8988T (cell line): ENCODE results near the gene DHRS1.

Experiments
- DNase-seq: peaks from one replicate; pipeline ENCODE4 v3.0.0; 2011

The DHRS1 gene

GRCh38 chr14:24308342-24309124 is 9.0 kb upstream of the DHRS1 start:
- no peak for DNase-seq

GRCh38 chr14:24307575-24308341 is 8.2 kb upstream of the DHRS1 start, which contains the start of gene CIDEB:
Gene CIDEB (minus strand): TSS chr14:24307977. CDS start chr14:24307858, 119 bp downstream.
- DNase-seq: peak; percentile 73

DNA sequence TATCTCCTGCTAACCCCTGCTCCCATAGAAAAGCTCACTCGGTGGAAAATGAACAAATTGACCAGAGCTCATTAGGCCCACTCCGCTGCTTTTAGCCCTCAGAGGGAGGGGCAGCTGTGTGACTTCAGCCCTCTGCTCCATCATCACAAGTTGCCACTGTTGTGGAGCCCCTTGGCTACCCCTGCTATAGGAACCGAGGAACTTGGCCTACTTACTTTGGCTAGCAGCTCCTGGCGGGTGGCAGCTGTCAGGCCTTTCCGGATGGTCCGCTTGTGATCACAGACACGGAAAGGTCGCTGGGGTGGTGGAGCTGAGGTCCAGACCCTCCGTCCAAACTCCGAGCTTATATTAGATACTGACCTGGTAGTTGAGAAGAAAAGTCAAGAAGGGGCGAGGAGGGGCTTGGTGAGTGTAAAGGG is 7.6 kb upstream of the DHRS1 start:
- DNase-seq: no peak

DNA sequence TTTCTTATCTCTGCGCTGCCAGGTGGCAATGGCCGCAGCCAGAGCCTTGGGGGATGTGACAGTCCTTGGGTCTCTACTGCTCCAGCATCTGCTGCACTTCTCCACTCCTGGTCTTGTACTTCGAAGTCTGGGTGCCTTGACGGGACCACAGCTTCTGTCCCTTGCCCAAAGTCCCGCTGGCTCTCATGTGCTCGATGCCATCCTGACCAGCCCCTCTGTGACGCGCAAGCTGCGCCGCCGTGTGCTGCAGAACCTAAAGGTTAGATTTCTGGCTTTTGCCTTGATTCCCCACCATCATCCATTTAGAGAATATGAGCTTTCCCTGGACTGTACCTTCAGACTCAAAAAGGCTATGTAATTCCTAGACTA is 4.4 kb upstream of the DHRS1 start:
- no peak for DNase-seq

- DNase-seq: no peak
Measured at GRCh38 chr14:24300326-24300980, 873 bp upstream of the DHRS1 start.

GRCh38 chr14:24298892-24299254 is 707 bp downstream of the DHRS1 start:
- no peak for DNase-seq

- DNase-seq: no peak
Measured at GRCh38 chr14:24297190-24297964, 2.2 kb downstream of the DHRS1 start.

GRCh38 chr14:24296341-24297157 is 3.0 kb downstream of the DHRS1 start:
- DNase-seq: peak; percentile 56

DNA sequence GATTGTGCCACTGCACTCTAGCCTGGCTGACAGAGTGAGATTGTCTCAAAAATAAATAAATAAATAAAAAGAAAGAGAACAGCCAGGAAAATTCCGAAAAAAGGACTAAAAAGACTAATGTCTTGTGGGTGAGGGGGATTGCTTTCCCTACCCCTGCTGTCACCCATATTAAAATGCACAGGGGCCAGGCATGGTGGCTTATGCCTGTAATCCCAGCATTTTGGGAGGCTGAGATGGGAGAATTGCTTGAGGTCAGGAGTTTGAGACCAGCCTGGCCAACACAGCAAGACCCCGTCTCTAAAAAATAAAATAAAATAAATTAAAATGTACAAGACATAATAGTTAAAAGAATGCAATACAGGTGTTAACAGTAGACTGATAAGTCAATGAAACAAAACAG is 6.1 kb downstream of the DHRS1 start:
- DNase-seq: no peak

DNA sequence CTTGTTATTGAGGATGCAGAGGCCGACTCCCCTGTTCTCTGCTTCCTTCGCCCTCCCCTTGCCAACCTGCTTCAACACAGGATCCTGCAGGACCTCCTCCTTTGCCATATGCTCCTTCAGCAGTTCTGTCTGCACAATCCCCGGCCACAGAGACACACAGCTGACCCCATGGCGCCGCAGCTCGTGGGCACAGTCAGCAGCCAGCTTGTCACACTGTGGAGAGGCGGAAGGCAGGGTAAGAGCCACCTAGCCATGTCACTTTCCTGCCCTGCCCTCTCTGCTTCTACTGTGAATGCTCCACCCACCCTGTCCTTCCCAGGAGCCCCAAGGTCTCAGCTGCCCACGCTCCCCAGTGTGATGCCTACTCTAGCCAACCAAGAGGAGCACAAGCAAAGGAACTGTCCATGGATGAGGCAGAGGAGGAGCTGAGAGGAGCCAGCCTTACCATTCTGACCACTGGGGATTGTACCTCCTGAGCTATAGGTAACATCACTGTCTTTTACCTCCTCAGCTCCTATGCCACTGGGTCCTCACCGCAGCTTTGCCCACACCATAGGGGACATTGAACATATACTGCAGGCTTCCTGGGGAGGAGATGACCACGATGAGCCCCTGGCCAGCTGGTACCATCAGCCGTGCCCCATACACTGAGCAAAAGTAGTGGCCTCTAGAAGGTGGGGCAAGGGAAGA is 7.3 kb downstream of the DHRS1 start:
- no peak for DNase-seq

GRCh38 chr14:24291446-24292117 is 8.0 kb downstream of the DHRS1 start:
- no peak for DNase-seq

DNA sequence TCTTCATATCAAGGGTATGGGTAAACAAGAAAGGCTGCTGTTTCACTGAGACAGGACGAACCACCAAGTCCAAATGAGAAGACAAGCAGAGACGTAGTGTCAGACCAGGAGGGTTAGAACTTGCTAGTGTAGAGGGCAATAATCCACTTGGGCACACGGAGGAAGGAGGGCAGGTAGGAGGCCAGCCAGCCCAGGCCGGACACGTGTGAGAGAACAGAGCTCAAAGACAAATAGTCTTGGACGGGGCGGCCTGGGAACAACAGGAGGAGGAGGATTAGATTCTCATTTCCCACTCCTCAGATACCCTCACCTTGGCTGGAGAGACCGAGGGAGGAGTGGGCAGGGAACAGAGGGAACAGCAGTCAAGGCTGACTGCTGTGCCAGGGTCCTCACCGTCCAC is 8.8 kb downstream of the DHRS1 start:
- no peak for DNase-seq

- DNase-seq: no peak
Measured at GRCh38 chr14:24289649-24290280, 9.8 kb downstream of the DHRS1 start.

DNA sequence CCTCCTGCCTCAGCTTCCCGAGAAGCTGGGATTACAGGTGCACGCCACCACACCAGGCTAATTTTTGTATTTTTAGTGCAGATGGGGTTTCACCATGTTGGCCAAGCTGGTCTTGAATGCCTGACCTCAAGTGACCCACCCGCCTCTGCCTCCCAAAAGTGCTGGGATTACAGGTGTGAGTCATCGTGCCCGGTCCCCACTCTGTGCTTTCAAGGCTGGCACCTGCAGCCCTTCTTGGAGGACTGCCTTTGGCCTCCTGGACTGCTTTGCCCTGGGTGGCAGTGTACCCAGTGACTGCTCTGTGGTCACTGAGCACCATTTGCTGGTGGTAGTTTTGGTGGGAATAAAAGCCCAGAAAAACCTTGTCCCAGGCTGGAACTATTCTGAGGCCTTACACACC is 12.6 kb downstream of the DHRS1 start:
- DNase-seq: no peak

GRCh38 chr14:24285351-24285750 is 14.2 kb downstream of the DHRS1 start:
- no peak for DNase-seq

GRCh38 chr14:24284501-24285035 is 15.0 kb downstream of the DHRS1 start:
- DNase-seq: no peak

DNA sequence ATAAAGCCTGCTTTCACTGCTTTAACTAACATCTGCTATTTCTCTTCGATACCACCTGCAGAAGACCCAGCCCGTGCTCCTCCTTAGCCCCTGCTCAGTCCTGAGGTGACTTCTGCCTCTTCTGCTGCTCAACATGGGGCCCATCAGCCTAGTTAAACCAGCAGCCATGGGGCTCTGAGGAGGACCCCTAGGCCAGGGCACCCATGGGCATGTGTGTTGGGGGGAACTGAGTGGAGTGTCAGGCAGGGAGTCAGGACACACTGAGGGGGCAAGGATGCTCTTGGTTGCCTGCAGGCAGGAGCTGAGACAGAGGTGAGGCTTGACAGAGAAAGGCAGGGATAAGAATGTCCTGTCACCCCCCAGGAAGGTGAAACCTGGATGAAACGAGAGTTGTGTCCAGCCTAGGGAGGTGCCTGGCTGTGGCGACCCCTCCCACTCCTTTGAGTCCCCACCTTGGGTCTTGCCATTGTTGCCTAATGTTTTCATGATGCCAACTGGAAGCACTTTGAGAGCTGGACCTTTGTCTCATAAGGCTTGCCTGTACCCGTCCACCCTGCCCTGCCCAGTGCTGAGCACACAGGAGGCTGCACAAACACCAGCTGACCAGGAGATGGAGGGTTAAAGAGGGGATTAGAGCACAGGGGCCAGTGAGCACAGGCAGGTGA is 15.7 kb downstream of the DHRS1 start:
- DNase-seq: no peak

GRCh38 chr14:24282736-24283135 is 16.8 kb downstream of the DHRS1 start:
- DNase-seq: no peak

GRCh38 chr14:24281636-24282035 is 17.9 kb downstream of the DHRS1 start:
- no peak for DNase-seq
